CD1c-positive myeloid dendritic cell (primary cell): Measurements from ENCODE around the gene BRD2.

Experiments used
- DNase-seq: peaks from one replicate; pipeline ENCODE4 v3.0.0-alpha.2; 2016; ENCODE audit errors: extremely low spot score

Gene BRD2

GRCh38 chr6:32949113-32949512 is 19.3 kb upstream of the BRD2 start:
- no peak for DNase-seq

- DNase-seq: no peak
These were observed 18.4 kb upstream of the BRD2 start for GRCh38 chr6:32950010-32950409.

- DNase-seq: no peak
These were observed 17.9 kb upstream of the BRD2 start for GRCh38 chr6:32950449-32950848.

GRCh38 chr6:32952817-32953739 is 15.3 kb upstream of the BRD2 start, which contains the start of gene HLA-DMA:
HLA-DMA (minus strand) TSS chr6:32953097; CDS start chr6:32953036, 61 bp downstream.
- peak; percentile 99 for DNase-seq

- DNase-seq: no peak
These were observed 14.6 kb upstream of the BRD2 start for GRCh38 chr6:32953775-32954174.

- no peak for DNase-seq
These were observed 14.1 kb upstream of the BRD2 start for GRCh38 chr6:32954267-32954666.

GRCh38 chr6:32954986-32955802 is 13.2 kb upstream of the BRD2 start:
- DNase-seq: no peak

GRCh38 chr6:32956176-32956575 is 12.2 kb upstream of the BRD2 start:
- no peak for DNase-seq

GRCh38 chr6:32960563-32960962 is 7.8 kb upstream of the BRD2 start:
- no peak for DNase-seq

GRCh38 chr6:32962213-32962826 is 6.1 kb upstream of the BRD2 start:
- no peak for DNase-seq

- DNase-seq: peak; percentile 53
These were observed 4.5 kb upstream of the BRD2 start for GRCh38 chr6:32963866-32964265.

- no peak for DNase-seq
These were observed 3.6 kb upstream of the BRD2 start for GRCh38 chr6:32964776-32965175.

- peak; percentile 63 for DNase-seq
These were observed 973 bp upstream of the BRD2 start for GRCh38 chr6:32967151-32968091.

GRCh38 chr6:32968867-32969684 is 682 bp downstream of the BRD2 start:
- DNase-seq: peak; percentile 84

- peak; percentile 79 for DNase-seq
These were observed 1.5 kb downstream of the BRD2 start for GRCh38 chr6:32969685-32970412.

GRCh38 chr6:32970413-32971241 is 2.2 kb downstream of the BRD2 start:
- DNase-seq: peak; percentile 85

GRCh38 chr6:32971242-32971580 is 2.8 kb downstream of the BRD2 start:
- no peak for DNase-seq

GRCh38 chr6:32971581-32972352 is 3.4 kb downstream of the BRD2 start:
- peak; percentile 100 for DNase-seq
